GM18505 (cell line): ENCODE results near the gene ADH4.
"Not testable (repeated sequence)": the region's sequence is repeated elsewhere in the genome, so short reads cannot be mapped to it uniquely, and the experiment has no call there.

ENCODE experiments used
- ATAC-seq: cut with Tn5 transposase; IDR thresholded peaks from one replicate; pipeline ENCODE4 v1.9.1; 2021; ENCODE audit not compliant: unreplicated experiment
- POLR2A ChIP-seq: IDR thresholded peaks from 4 replicates; pipeline ENCODE4 v1.6.1; 2011; ENCODE audit warnings: borderline replicate concordance; ENCODE audit not compliant: insufficient read depth, insufficient read length; ENCODE audit errors: extremely low read depth

ADH4 gene

GRCh38 chr4:99151452-99151851 is 7.4 kb upstream of the ADH4 start:
- no peak for ATAC-seq
- TF ChIP-seq POLR2A: no peak

DNA sequence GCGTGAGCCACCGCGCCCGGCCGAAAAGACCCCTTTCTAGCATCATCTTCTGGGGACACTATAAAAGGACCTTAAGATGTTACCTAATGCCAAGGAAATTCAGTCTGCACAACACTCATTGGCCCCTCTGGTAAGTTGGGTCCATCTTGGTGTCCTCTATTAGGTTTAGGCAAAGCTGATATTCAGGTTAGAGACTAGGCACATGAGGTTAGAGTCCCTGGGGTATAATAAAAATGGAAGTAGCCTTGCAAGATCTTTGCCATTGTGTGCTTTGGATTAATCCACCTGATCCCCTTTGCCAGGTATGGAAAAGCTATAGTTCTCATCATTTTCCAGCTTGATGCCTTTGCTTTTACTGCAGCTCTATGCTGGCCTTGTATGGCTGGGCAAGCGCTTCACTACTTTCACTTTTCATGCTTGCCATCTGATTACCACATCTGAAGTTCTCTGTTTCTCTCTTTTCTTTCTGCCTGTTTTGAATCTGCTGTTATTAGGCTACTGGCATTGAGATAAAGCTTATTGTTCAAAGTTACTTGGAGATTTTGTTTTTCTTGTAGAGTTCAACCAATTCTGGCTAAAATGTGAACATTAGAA is 5.4 kb upstream of the ADH4 start:
- ATAC-seq: no peak
- TF ChIP-seq POLR2A: no peak

DNA sequence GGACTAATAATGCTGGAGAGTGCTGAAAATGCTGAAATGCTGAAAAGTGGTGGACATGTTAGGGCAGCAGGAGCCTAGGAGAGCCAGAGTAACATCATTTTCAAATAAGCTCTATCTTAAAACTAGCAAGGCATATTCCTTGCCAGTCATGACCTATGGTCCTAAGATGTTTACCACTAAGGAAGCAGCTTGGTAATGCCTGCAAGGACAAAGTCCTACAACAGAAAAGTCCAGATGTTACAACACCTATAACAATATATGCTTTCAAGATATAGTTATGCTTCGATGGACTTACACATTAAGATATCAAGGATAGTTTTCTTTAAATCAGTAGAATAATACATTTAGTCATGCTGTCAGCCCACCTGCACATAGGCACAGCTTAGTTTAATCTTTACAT is 4.5 kb upstream of the ADH4 start:
- ATAC-seq: no peak
- TF ChIP-seq POLR2A: no peak

- no peak for TF ChIP-seq POLR2A
- no peak for ATAC-seq
These were observed 490 bp upstream of the ADH4 start for GRCh38 chr4:99144587-99144986.

DNA sequence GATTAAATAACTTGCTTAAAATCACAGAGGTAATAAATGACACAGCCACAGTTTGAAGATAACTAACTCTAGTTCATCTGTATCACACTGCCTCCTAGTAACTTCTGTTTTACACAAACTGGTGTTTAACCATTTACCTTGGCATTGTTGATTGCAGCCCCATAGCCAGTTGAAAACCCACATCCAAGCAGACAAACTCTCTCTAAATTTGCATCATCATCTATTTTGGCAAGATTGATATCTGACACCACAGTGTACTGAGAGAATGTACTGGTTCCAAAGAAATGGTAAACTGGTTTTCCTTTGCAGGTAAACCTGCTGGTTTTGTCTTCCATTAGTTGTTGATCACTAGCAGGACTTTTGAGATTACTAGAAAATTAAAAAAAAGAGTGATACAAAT is 7.8 kb downstream of the ADH4 start:
- ATAC-seq: no peak
- TF ChIP-seq POLR2A: no peak

DNA sequence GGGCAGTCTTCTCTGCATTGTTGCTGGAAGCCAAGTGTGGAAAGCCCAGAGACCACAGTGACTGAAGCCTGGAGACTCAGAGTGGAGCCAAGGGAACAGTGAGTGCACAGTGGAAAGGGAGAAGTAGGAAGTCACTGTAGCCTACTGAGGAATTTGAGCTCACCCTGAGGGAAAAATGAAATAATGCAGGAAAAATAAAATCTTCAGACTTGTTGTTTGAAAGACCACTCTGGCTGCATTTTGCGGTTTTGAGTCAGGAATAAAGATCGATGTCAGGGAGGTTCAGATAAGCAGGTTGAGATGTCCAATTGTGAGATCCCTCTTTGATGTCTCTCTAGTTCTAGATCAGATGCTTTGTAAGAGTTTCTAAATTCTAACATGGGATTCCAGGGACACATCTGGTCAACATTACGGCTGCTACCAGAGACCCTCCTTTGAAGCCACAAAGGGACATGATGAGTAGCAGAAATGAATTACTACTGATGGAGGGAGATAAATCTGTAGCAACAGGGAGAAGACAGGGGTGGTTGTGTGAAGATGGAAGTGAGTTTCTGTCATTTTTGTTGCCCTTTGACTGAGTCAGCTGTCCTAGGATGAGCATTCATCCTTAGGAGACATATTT is 8.4 kb downstream of the ADH4 start:
- no peak for ATAC-seq
- no peak for TF ChIP-seq POLR2A

- no peak for ATAC-seq
- no peak for TF ChIP-seq POLR2A
These were observed 9.5 kb downstream of the ADH4 start for GRCh38 chr4:99134586-99134985.

GRCh38 chr4:99131378-99131777 is 12.7 kb downstream of the ADH4 start:
- TF ChIP-seq POLR2A: no peak
- ATAC-seq: no peak

GRCh38 chr4:99126376-99126775 is 17.7 kb downstream of the ADH4 start:
- no peak for ATAC-seq
- no peak for TF ChIP-seq POLR2A

DNA sequence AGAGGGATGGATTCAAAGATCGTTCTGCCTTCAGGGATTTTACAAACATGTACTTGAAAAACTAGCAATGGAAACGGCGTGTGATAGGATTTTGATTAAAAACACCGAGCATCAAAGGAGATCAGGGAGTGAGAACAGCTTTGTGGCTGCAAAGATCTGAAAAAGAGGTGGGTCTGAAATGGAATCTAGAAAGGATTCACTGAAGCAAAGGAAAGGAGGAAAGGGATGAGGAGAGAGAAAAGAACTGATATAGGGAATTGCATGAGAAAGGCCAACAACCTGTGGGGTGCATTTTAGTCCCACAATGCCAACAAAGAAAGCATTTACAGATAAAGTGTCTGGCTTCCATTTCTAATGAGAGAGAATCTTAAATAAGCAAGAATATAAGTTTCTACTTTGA is 23.1 kb downstream of the ADH4 start:
- no peak for TF ChIP-seq POLR2A
- no peak for ATAC-seq

DNA sequence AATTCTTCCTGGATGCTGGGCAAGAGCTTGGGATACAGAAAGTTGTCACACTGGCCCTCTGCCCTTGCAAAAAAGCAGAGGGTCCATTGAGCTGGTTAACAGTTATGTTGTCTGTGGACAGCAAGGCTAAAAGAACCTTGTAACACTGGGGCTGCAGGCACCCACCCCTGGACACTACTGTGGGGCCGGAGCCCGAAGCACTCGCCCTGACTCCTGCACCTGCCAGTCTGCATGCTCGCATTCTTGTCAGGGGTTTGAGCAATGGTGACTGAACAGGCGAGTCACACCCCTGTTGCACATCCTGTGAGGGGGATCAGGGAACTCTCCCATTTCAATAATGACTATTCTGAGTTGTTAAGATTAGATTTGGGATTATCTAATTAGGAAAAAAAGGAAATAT is 23.6 kb downstream of the ADH4 start:
- no peak for ATAC-seq
- TF ChIP-seq POLR2A: no peak

DNA sequence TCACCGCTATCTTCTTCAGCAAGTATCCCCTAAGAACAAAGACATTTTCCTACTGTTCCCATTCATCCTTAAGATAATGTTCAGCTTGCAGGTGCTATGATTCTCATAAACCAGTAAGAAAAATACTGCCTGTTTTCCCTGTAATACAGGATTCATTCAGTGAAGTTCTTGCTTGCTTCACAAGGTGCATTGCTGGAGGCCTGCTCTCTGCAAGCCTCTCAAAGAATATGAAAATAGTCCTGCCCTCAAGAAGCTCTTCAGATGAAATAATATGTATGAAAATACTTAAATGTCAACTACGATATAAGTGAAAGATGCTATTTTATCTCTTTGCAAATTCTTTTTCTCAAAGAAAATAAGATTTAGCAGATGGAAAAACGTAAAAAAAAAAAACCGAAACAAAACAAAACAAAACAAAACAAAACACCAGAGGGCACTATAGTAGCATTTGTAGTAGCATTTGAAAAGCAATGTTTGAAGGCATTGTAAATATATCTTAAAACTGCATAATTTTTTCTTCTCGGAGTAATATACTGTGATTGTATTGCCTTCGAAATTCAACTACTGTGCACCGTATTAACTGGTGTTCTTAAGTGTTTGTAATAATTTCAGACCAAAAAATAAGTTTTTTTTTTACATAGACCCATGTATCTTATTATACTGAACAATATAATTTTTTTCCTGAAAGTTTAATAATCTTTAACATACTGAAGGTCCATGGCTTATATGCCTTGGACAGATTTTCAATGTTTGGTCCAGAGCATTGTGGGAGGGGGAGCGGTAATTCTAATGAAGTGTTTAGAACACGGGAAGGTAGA is 26.0 kb downstream of the ADH4 start:
- TF ChIP-seq POLR2A: no peak
- ATAC-seq: no peak

DNA sequence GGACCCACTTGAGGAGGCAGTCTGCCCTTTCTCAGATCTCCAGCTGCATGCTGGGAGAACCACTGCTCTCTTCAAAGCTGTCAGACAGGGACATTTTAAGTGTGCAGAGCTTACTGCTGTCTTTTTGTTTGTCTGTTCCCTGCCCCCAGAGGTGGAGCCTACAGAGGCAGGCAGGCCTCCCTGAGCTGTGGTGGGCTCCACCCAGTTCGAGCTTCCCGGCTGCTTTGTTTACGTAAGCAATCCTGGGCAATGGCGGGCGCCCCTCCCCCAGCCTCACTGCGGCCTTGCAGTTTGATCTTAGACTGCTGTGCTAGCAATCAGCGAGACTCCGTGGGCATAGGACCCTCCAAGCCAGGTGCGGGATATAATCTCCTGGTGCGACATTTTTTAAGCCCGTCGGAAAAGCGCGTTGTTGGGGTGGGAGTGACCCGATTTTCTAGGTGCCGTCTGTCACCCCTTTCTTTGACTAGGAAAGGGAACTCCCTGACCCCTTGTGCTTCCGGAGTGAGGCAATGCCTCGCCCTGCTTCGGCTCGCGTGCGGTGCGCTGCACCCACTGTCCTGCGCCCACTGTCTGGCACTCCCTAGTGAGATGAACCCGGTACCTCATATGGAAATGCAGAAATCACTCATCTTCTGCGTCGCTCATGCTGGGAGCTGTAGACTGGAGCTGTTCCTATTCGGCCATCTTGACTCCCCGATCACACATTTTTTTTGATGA is 26.8 kb downstream of the ADH4 start:
- not testable (repeated sequence) for ATAC-seq

GRCh38 chr4:99109286-99109685 is 34.8 kb downstream of the ADH4 start:
- not testable (repeated sequence) for ATAC-seq

- TF ChIP-seq POLR2A: no peak
- no peak for ATAC-seq
These were observed 39.9 kb downstream of the ADH4 start for GRCh38 chr4:99104153-99104552.
